Mesodermal cell (in vitro differentiated cells): Measurements from ENCODE around the gene PTPN20.
"Not testable (repeated sequence)": the region's sequence is repeated elsewhere in the genome, so short reads cannot be mapped to it uniquely, and the experiment has no call there.

ENCODE experiments used
- H3K27ac ChIP-seq: 2 replicates; pipeline ENCODE4 v1.7.0; 2013; ENCODE audit warnings: mild to moderate bottlenecking, low read depth, low read length, moderate library complexity; ENCODE audit not compliant: severe bottlenecking
- H3K36me3 ChIP-seq: 2 replicates; pipeline ENCODE4 v1.7.1; 2013; ENCODE audit warnings: mild to moderate bottlenecking, low read length, moderate library complexity; ENCODE audit not compliant: control insufficient read depth, insufficient read depth
- H3K4me1 ChIP-seq: one replicate; pipeline ENCODE4 v1.7.1; 2013; ENCODE audit warnings: mild to moderate bottlenecking, low read length; ENCODE audit not compliant: insufficient read depth, control insufficient read depth, poor library complexity, severe bottlenecking
- H3K4me3 ChIP-seq: 2 replicates; pipeline ENCODE4 v1.7.0; 2013; ENCODE audit warnings: low read length, control low read depth, mild to moderate bottlenecking; ENCODE audit not compliant: insufficient read depth, poor library complexity, severe bottlenecking; ENCODE audit errors: extremely low read depth
- H3K9me3 ChIP-seq: 2 replicates; pipeline ENCODE4 v1.7.1; 2013; ENCODE audit warnings: mild to moderate bottlenecking, low read length, moderate library complexity; ENCODE audit not compliant: control insufficient read depth
- WGBS, 2 experiments: methylation state at CpG; one replicate each; pipeline ENCODE4 v1.1.5; 2013; ENCODE audit warnings: missing lambda C conversion rate in 2 of 2; ENCODE audit not compliant: insufficient coverage in 2 of 2; 5-methylcytosine and 5-hydroxymethylcytosine counted together

Gene PTPN20

GRCh38 chr10:46963356-46963755, 52.1 kb downstream of the PTPN20 start:
- not testable (repeated sequence) for H3K36me3 ChIP-seq, H3K4me1 ChIP-seq, H3K4me3 ChIP-seq, H3K27ac ChIP-seq, H3K9me3 ChIP-seq
- no CpG with 5 or more reads among the region's 2 CpGs for WGBS, 2 experiments

GRCh38 chr10:46967013-46967412, 55.8 kb downstream of the PTPN20 start:
- WGBS, 2 experiments, result no CpG with 5 or more reads among the region's 2 CpGs
- not testable (repeated sequence) for H3K9me3 ChIP-seq, H3K27ac ChIP-seq, H3K4me1 ChIP-seq, H3K4me3 ChIP-seq, H3K36me3 ChIP-seq

- not testable (repeated sequence) for H3K27ac ChIP-seq, H3K4me1 ChIP-seq, H3K9me3 ChIP-seq, H3K4me3 ChIP-seq, H3K36me3 ChIP-seq
- no CpG with 5 or more reads among the region's 2 CpGs for WGBS, 2 experiments
Measured at GRCh38 chr10:46980223-46980622, 69.0 kb downstream of the PTPN20 start.

GRCh38 chr10:46987233-46987924, 76.2 kb downstream of the PTPN20 start:
- WGBS, 2 experiments, result no CpG with 5 or more reads among the region's 10 CpGs
- H3K36me3 ChIP-seq, H3K4me1 ChIP-seq, H3K27ac ChIP-seq, H3K4me3 ChIP-seq, H3K9me3 ChIP-seq: not testable (repeated sequence)

- H3K4me3 ChIP-seq, result no peak overlapping the region
Measured at GRCh38 chr10:46992803-46993561, 81.8 kb downstream of the PTPN20 start.

GRCh38 chr10:46995234-46995633, 84.0 kb downstream of the PTPN20 start:
- WGBS, 2 experiments, result no CpG with 5 or more reads among the region's 2 CpGs
- Histone ChIP-seq H3K27ac (no peak overlapping the region), H3K4me3 (no peak overlapping the region), H3K36me3 (no peaks in the 10 kb centered on the region), H3K9me3 (no peaks in the 10 kb centered on the region), H3K4me1 (no peaks in the 10 kb centered on the region)

More at GRCh38 chr10:46992803-46993561, 81.8 kb downstream of the PTPN20 start:
- no peak overlapping the region for H3K27ac ChIP-seq
- WGBS, 2 experiments, result 81 to 93% methylated on average over 3 to 5 of the region's 7 CpGs
- no peaks in the 10 kb centered on the region for H3K36me3 ChIP-seq
- no peaks in the 10 kb centered on the region for H3K4me1 ChIP-seq
- H3K9me3 ChIP-seq, result no peaks in the 10 kb centered on the region

GRCh38 chr10:46998192-46998591, 87.0 kb downstream of the PTPN20 start:
- no peaks in the 10 kb centered on the region for H3K36me3 ChIP-seq
- no peak overlapping the region for H3K27ac ChIP-seq
- H3K4me3 ChIP-seq, result no peak overlapping the region
- no peaks in the 10 kb centered on the region for H3K4me1 ChIP-seq
- no peaks in the 10 kb centered on the region for H3K9me3 ChIP-seq

GRCh38 chr10:46998595-46998994, 87.4 kb downstream of the PTPN20 start:
- Histone ChIP-seq H3K27ac (no peak overlapping the region), H3K36me3 (no peaks in the 10 kb centered on the region), H3K4me3 (no peak overlapping the region), H3K4me1 (no peaks in the 10 kb centered on the region), H3K9me3 (no peaks in the 10 kb centered on the region)
- WGBS, 2 experiments, result 100% methylated on average over 1 of the region's 2 CpGs

- H3K27ac ChIP-seq, result no peak overlapping the region
Measured at GRCh38 chr10:46999217-46999616, 88.0 kb downstream of the PTPN20 start.

GRCh38 chr10:47008769-47009168, 97.5 kb downstream of the PTPN20 start:
- Histone ChIP-seq H3K4me1 (no peaks in the 10 kb centered on the region), H3K9me3 (no peaks in the 10 kb centered on the region), H3K36me3 (no peaks in the 10 kb centered on the region), H3K27ac (no peak overlapping the region), H3K4me3 (no peak overlapping the region)
- WGBS, 2 experiments, result 70 to 100% methylated on average over 2 of the region's 2 CpGs

More at GRCh38 chr10:46999217-46999616, 88.0 kb downstream of the PTPN20 start:
- WGBS, 2 experiments, result 69 to 94% methylated on average over 1 to 3 of the region's 3 CpGs
- Histone ChIP-seq H3K4me1 (no peaks in the 10 kb centered on the region), H3K9me3 (no peaks in the 10 kb centered on the region), H3K36me3 (no peaks in the 10 kb centered on the region), H3K4me3 (no peak overlapping the region)

GRCh38 chr10:47009215-47009838, 98.1 kb downstream of the PTPN20 start:
- no peaks in the 10 kb centered on the region for H3K4me1 ChIP-seq
- H3K9me3 ChIP-seq, result no peaks in the 10 kb centered on the region
- H3K27ac ChIP-seq, result no peak overlapping the region
- no peaks in the 10 kb centered on the region for H3K36me3 ChIP-seq
- H3K4me3 ChIP-seq, result no peak overlapping the region
- WGBS, 2 experiments, result 89 to 91% methylated on average over 4 to 5 of the region's 7 CpGs
